Activated gamma-delta T cell treated with Interleukin-2 at 50 U/mL for 16 hours (primary cell): Measurements from ENCODE around the gene HSD17B3.

Experiments used
- DNase-seq: peaks from one replicate; pipeline ENCODE4 v3.0.0-alpha.2; 2020

Gene HSD17B3

DNA sequence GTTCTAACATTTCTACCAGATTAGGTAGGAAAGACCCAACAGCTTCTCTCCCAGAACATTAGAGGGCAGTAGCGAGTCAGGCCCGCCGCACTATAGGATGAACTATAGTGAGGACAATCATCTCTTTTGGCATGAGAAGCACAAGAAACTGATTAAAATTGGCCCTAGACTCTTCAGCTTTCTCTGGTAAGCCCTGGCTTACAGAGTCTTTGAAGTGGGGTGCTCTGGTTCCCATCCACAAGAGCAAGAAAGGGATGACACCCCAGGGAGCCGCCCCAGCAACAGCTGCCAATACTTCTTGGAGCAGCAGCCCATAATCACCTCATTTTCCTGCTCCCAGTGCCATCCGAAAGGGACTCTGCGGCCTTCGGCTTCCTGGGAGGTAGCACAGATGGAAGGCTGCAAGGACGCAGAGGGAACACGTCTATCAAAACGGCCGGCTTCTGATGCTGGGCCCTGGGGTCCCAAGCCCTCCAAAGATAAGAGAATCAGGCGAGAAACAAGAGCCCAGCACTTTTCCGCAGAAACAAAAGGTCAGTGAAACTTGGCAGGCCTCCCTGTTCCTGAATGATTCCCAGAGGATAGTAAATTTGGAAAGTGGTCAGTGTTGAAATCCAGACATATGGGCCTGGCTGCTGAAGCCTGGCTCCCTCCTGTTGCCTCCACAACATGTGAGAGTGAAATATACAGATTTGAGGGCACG is 69.3 kb downstream of the HSD17B3 start:
- DNase-seq: no peak

GRCh38 chr9:96232164-96232538 is 69.8 kb downstream of the HSD17B3 start:
- no peak for DNase-seq

DNA sequence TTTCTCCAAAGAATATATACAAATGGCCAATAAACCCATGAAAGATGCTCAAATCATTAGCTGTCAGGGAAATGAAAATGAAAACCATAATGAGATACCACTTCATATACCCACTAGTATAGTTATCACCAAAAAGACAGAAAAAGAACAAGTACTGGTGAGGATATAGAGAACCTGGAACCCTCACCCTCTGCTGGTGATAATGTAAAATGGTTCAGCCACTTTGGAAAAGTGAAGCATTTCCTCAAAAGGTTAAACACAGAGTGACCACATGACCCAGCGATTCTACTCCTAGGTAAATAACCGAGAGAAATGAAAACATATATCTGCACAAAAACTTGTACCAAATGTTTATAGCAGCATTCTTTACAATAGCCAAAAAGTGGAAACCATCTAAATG is 72.0 kb downstream of the HSD17B3 start:
- DNase-seq: no peak

DNA sequence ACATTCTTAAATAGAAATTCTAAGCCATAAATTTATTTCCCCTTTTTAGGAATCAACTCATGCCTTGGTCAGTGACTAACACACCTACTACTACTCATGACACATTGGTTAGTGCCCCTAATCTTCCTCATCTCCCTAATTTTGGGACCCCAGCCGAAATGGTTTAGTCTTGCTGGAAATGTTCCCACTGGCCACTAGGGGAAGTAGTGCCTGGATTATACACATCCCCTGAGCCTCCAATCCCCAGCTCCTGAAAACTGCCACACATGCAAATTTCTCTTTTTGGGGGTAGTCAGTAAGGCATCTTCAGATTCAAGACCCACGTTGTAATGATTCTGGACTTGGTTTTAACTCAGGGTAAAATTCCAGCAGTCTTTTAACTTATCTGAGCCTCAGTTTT is 79.8 kb downstream of the HSD17B3 start:
- DNase-seq: no peak

GRCh38 chr9:96219900-96220257 is 82.1 kb downstream of the HSD17B3 start:
- DNase-seq: no peak

DNA sequence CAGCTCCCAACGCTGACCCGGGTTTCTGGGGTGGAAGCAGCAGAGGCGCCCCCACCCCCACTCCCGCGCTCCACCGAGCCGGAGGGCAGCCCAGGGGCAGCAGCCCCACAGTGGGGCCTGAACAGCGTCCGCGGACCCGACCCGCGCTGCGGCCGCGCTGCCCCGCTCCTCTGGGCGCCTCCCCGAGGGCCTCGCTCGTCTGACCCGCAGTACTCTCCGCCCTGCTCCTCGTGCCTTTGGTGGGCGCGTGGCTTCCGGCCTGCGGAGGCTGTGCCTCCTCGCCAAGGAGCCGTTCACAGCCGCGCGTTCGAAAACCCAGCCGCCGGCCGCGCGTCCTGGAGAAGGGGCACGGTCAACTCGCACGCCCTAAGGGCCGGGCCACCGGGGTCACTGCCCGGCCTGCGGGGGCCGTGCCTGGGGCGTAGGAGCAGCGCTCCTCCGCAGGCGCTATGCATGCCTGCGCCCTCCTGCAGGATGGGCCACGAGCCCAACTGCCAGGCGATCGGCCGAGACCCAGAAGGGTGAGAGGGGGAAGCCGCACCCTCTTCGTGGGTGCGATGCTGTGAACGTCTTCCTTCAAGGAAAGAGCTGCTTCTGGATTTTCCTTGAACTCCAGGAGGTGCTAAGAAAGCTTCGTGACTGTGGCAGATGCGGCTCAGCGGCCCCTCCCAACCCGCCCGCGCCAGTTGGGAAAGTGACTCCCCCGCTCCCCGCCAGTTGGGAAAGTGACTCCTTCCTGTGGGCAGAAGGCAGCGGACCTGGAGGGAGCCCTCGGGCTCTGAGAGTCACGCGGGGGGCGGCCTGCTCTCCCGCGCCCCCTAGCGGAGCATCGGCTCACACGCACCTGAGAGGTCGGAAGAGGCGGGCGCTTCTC is 82.7 kb downstream of the HSD17B3 start:
- peak; percentile 31 for DNase-seq

GRCh38 chr9:96217754-96218693 is 84.0 kb downstream of the HSD17B3 start:
- DNase-seq: peak; percentile 66

DNA sequence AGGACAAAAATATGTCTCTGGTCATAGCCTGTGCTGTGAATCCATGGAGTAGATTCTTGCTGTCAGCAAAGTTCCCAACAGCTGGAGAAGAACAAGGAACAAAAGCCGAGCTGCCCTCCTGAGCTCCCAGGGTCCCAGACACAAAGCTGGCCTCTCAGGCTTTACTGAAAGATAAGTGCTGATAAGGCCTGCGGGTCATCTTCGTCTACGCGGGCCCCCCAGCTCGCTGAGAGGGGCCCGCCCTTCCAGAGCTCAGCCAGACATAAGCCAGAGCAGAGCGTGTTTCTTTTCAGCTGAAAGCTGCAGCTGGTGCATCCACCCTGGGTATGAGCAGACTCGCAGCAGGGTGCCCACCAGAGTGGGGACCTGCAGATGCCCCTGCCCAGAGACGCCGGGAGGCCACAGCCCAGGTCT is 84.7 kb downstream of the HSD17B3 start:
- no peak for DNase-seq

GRCh38 chr9:96216583-96216982 is 85.4 kb downstream of the HSD17B3 start:
- DNase-seq: no peak

DNA sequence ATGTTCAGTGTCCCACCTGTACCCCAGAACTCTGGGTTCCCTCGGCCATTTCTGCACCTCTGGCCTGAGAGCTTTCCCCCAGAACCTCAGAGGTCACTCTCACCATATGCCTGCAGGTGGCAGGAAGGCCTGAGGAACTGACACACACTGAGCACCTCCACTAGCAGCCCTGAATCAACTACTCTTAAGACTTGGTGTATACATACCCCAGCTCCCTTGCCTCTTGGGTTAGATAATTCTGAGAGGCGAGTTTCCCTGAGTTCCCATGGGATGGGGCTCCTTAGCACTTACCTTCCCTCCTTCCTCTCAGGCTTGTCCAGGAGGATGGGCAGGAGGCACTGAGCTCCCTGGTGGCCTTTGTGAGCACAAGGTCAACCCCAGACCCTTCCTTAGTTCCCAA is 86.1 kb downstream of the HSD17B3 start:
- DNase-seq: no peak

- DNase-seq: no peak
Measured at GRCh38 chr9:96214635-96215034, 87.3 kb downstream of the HSD17B3 start.

GRCh38 chr9:96209407-96210271 is 92.3 kb downstream of the HSD17B3 start:
- DNase-seq: no peak

GRCh38 chr9:96206156-96206751 is 95.7 kb downstream of the HSD17B3 start:
- DNase-seq: no peak

DNA sequence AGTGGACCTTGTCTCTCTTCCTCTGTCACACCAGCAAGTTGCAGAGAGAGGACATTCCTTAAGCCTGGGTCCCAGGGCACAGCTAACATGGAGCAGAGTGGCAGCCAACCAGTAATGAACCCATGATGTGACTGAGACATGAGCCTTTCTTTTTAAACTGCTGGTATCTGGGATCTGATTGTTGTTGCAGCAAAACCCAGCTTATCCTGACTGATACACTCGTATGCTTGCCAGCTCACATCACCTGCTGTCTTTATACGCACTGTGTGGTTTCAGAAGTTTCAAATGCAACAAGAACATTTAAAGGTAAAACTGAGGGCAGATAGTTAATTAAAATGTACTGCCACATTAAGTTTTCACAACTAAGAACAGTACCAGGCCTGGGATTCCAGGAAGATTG is 97.1 kb downstream of the HSD17B3 start:
- no peak for DNase-seq

- DNase-seq: peak; percentile 33
Measured at GRCh38 chr9:96203867-96204501, 98.0 kb downstream of the HSD17B3 start.

DNA sequence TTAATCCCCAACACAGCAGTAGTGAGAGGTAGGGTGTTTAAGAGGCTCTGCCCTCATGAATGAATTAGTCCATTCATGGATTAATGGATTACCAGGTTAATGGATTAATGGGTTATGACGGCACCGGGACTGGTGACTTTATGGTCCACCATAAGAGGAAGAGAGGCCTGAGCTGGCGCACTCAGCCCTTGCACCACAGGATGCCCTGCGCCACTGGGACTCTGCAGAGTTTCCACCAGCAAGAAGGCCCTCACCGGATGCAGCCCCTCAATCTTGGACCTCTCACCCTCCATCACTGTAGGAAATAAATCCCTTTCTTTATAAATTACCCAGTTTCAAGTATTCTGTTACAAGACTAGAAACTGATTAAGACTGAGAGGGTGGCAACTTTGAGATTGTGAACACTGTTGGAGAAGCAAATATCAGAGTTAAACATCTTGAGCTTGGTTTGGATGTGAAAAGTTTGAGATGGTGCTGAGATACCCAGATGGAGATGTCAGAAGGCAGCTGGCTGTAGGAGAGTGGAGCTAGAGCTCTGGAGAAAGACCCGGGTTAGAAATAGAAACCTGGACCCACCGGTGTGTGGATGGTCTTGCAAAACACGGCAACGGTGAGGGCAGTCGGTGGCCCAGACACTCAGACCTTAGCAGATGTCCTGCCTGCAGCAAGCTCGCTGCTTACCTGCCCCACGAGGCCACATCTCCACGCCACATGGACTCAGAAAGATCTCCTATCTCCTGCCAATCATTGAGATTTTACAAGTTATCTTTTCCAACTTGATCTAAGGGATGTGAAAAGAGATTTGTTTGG is 98.8 kb downstream of the HSD17B3 start:
- DNase-seq: no peak

GRCh38 chr9:96201140-96201539 is 100.8 kb downstream of the HSD17B3 start:
- no peak for DNase-seq

DNA sequence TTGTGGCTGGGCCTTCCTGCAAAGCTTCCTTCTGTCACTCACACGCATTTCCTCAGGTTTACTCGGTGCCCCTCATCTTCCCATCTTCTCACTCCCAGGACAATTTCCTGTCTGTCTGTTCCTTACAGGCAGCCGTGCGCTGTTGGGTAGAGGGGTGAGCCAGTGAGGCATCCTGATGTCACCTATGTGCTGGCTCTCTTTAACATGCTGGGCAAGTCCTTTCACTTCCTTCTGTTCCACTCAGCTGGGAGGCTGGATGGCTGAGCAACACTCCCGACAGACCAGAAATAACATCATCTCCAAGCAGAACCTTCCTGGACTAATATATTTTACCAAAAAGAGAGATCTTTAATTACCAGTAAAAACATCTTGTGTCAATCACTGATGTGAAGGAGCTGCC is 103.0 kb downstream of the HSD17B3 start:
- DNase-seq: no peak

- no peak for DNase-seq
Measured at GRCh38 chr9:96195541-96195940, 106.4 kb downstream of the HSD17B3 start.

- no peak for DNase-seq
Measured at GRCh38 chr9:96193236-96193755, 108.7 kb downstream of the HSD17B3 start.
